ENCODE results near the gene RNF144B.

The RNF144B gene

DNA sequence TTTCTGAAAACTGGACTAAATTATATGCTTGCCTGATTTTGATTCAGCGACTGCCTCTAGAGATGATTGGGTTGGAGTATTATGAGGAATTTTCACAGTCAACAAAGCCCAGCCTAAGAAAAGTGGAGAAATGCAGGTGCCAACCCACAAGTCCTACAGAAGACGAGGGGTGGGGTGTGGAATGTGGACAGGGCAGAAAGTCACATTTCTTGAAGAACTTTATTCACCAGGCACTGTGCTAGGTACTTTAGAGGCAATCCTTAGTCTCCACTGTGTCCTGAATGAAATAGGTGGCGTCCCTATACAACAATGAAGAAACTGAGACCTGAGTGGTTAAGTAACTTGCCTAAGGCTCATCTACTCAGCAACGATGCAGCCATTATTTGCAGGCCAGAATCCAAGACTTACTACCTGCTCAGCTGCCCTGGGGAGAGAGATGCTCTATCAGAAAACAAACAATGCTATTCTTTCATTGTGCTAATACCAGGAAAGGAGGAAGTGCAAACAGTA is 106.3 kb downstream of the RNF144B start:
- no peaks in the 10 kb centered on the region for H3K27me3 ChIP-seq (ENCODE audit: insufficient read depth, low read length, poor library complexity, severe bottlenecking)
- no peaks in the 10 kb centered on the region for H3K4me1 ChIP-seq (ENCODE audit: insufficient read depth, low read length, poor library complexity, severe bottlenecking)
- no peaks in the 10 kb centered on the region for H3K9me2 ChIP-seq (replicated peaks; ENCODE audit: low read depth, low read length)
- TF ChIP-seq, protein P1, sequence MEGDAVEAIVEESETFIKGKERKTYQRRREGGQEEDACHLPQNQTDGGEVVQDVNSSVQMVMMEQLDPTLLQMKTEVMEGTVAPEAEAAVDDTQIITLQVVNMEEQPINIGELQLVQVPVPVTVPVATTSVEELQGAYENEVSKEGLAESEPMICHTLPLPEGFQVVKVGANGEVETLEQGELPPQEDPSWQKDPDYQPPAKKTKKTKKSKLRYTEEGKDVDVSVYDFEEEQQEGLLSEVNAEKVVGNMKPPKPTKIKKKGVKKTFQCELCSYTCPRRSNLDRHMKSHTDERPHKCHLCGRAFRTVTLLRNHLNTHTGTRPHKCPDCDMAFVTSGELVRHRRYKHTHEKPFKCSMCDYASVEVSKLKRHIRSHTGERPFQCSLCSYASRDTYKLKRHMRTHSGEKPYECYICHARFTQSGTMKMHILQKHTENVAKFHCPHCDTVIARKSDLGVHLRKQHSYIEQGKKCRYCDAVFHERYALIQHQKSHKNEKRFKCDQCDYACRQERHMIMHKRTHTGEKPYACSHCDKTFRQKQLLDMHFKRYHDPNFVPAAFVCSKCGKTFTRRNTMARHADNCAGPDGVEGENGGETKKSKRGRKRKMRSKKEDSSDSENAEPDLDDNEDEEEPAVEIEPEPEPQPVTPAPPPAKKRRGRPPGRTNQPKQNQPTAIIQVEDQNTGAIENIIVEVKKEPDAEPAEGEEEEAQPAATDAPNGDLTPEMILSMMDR (conservative IDR thresholded peaks at IDR 0.05; ENCODE audit: low read length): no peak
- TF ChIP-seq EZH2phosphoT487 (IDR thresholded peaks at IDR 0.05; ENCODE audit: borderline replicate concordance): no peak
- H4K20me1 ChIP-seq (ENCODE audit: insufficient read depth, low read length, poor library complexity, severe bottlenecking): no peaks in the 10 kb centered on the region
- H3K36me3 ChIP-seq (ENCODE audit: insufficient read depth, low read length): no peaks in the 10 kb centered on the region
- H3K9me3 ChIP-seq (ENCODE audit: insufficient read depth, low read depth, low read length): no peaks in the 10 kb centered on the region
- H3K79me2 ChIP-seq (ENCODE audit: insufficient read depth, low read length): no peaks in the 10 kb centered on the region
- no peak overlapping the region for H2AFZ ChIP-seq (ENCODE audit: low read length)
- H3K9ac ChIP-seq (ENCODE audit: low read depth, low read length, poor library complexity, severe bottlenecking): no peak overlapping the region
- H3K4me2 ChIP-seq (ENCODE audit: low read depth, low read length, poor library complexity, severe bottlenecking): no peak overlapping the region
- H3K4me3 ChIP-seq (ENCODE audit: low read length, poor library complexity, severe bottlenecking): no peak overlapping the region
- no peaks in the 10 kb centered on the region for H3F3A ChIP-seq (ENCODE audit: low read depth)

DNA sequence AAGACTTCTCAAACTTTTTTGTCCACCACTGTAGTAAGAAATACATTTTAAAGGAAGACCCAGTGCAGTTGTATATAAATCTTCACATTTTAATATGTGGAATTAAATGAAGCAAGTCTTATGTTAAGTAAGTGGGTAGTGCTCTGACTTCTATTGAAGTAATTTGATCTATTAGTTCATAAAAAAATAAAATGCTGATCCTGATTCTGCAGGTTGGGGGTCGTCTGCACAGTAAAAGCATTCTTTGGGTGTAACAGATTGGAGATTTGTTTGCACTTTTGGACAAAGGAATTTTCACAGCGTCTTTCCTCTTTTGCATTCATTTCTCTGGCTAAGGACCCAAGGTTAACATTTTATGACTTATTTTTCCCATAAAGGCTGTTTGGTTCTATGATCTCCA is 106.8 kb downstream of the RNF144B start:
- no peak for TF ChIP-seq EZH2phosphoT487 (IDR thresholded peaks at IDR 0.05; ENCODE audit: borderline replicate concordance)
- TF ChIP-seq, protein P1 (conservative IDR thresholded peaks at IDR 0.05; ENCODE audit: low read length): no peak
- Histone ChIP-seq H3K36me3 (ENCODE audit: insufficient read depth, low read length) (no peaks in the 10 kb centered on the region), H3F3A (ENCODE audit: low read depth) (no peaks in the 10 kb centered on the region), H3K9ac (ENCODE audit: low read depth, low read length, poor library complexity, severe bottlenecking) (no peak overlapping the region), H3K4me2 (ENCODE audit: low read depth, low read length, poor library complexity, severe bottlenecking) (no peak overlapping the region), H3K79me2 (ENCODE audit: insufficient read depth, low read length) (no peaks in the 10 kb centered on the region), H3K4me3 (ENCODE audit: low read length, poor library complexity, severe bottlenecking) (no peak overlapping the region), H3K4me1 (ENCODE audit: insufficient read depth, low read length, poor library complexity, severe bottlenecking) (no peaks in the 10 kb centered on the region), H3K9me2 (replicated peaks; ENCODE audit: low read depth, low read length) (no peaks in the 10 kb centered on the region), H4K20me1 (ENCODE audit: insufficient read depth, low read length, poor library complexity, severe bottlenecking) (no peaks in the 10 kb centered on the region), H2AFZ (ENCODE audit: low read length) (no peak overlapping the region), H3K27me3 (ENCODE audit: insufficient read depth, low read length, poor library complexity, severe bottlenecking) (no peaks in the 10 kb centered on the region), H3K9me3 (ENCODE audit: insufficient read depth, low read depth, low read length) (no peaks in the 10 kb centered on the region)

DNA sequence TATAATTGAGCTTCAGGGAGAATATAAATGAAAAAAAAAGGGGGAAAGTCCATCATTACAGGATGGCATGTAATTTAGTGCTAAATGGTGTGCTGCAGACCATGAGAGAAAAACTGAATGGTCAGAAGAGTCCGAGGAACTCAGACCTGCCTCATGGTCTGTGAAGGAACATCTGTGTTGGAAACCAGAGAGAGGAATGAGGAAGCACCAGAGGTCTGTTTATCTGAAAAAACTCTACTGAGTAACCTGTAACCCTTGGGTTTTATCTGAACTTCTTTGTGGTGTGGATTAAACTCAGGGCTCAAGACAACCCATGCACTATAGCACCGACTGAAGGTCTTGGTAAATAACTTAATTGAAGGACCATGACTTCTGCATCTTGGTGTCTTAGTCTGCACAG is 108.1 kb downstream of the RNF144B start:
- no peaks in the 10 kb centered on the region for H3K27me3 ChIP-seq (ENCODE audit: insufficient read depth, low read length, poor library complexity, severe bottlenecking)
- no peak overlapping the region for H3K4me3 ChIP-seq (ENCODE audit: low read length, poor library complexity, severe bottlenecking)
- no peak overlapping the region for H3K4me2 ChIP-seq (ENCODE audit: low read depth, low read length, poor library complexity, severe bottlenecking)
- no peaks in the 10 kb centered on the region for H3F3A ChIP-seq (ENCODE audit: low read depth)
- H3K9me2 ChIP-seq (replicated peaks; ENCODE audit: low read depth, low read length): no peaks in the 10 kb centered on the region
- H4K20me1 ChIP-seq (ENCODE audit: insufficient read depth, low read length, poor library complexity, severe bottlenecking): no peaks in the 10 kb centered on the region
- H3K79me2 ChIP-seq (ENCODE audit: insufficient read depth, low read length): no peaks in the 10 kb centered on the region
- H3K4me1 ChIP-seq (ENCODE audit: insufficient read depth, low read length, poor library complexity, severe bottlenecking): no peaks in the 10 kb centered on the region
- no peaks in the 10 kb centered on the region for H3K9me3 ChIP-seq (ENCODE audit: insufficient read depth, low read depth, low read length)
- no peak overlapping the region for H3K9ac ChIP-seq (ENCODE audit: low read depth, low read length, poor library complexity, severe bottlenecking)
- no peaks in the 10 kb centered on the region for H3K36me3 ChIP-seq (ENCODE audit: insufficient read depth, low read length)
- TF ChIP-seq EZH2phosphoT487 (IDR thresholded peaks at IDR 0.05; ENCODE audit: borderline replicate concordance): no peak
- TF ChIP-seq, protein P1 (conservative IDR thresholded peaks at IDR 0.05; ENCODE audit: low read length): no peak
- no peak overlapping the region for H2AFZ ChIP-seq (ENCODE audit: low read length)

All from Loucy (cell line).